IMR-90 (cell line): ENCODE data around the gene CMTM8. TPM values are rescaled to one million over a fixed set of nuclear protein-coding genes. Genes with fewer than 3 reads are reported as not detected.

Experiments
- ATAC-seq: fragments of 200-7000 bp; cut with Tn5 transposase; 2 replicates; pipeline ENCODE4 v1.9.1; 2020; ENCODE audit warnings: low read depth, mild to moderate bottlenecking, moderate library complexity
- BruUV-seq: library from RNA; stranded (reverse); fragments of 400-500 nt; replicated peaks from 2 replicates; lab custom pipeline; 2021; lab: Mats Ljungman, UMichigan
- CTCF ChIA-PET: fragments of 300-600 bp; formaldehyde crosslinking; extraction: SDS; loops from one replicate; lab custom pipeline; 2021; ENCODE audit warnings: antibody characterized with exemption; lab: Yijun Ruan, JAX
- POLR2A ChIA-PET: fragments of 300-600 bp; sonication (Branson Sonifier 250); formaldehyde crosslinking; loops from one replicate; lab custom pipeline; 2022; ENCODE audit warnings: antibody characterized with exemption; ENCODE audit not compliant: unreplicated experiment; lab: Charles Lee
- DNase-seq: peaks from one replicate; pipeline ENCODE4 v3.0.0; 2013
- H2AFZ ChIP-seq: replicated peaks from 2 replicates; pipeline ENCODE3; 2013; ENCODE audit warnings: low read length, mild to moderate bottlenecking; ENCODE audit not compliant: poor library complexity
- H2AK5ac ChIP-seq: 2 replicates; pipeline ENCODE4 v1.6.1; 2013; ENCODE audit warnings: low read depth, low read length, inconsistent platforms
- H2AK9ac ChIP-seq: replicated peaks from 2 replicates; pipeline ENCODE3; 2013; ENCODE audit warnings: mild to moderate bottlenecking, low read depth, low read length, moderate library complexity; ENCODE audit not compliant: poor library complexity
- H2BK120ac ChIP-seq: 2 replicates; pipeline ENCODE4 v1.6.1; 2013; ENCODE audit warnings: low read depth, low read length, inconsistent platforms
- H2BK15ac ChIP-seq: 3 replicates; pipeline ENCODE4 v1.6.1; 2013; ENCODE audit warnings: low read depth, low read length, inconsistent platforms
- H2BK20ac ChIP-seq: 2 replicates; pipeline ENCODE4 v1.6.1; 2013; ENCODE audit warnings: low read depth, mild to moderate bottlenecking, inconsistent platforms, low read length, moderate library complexity
- H2BK5ac ChIP-seq: 2 replicates; pipeline ENCODE4 v1.6.1; 2013; ENCODE audit warnings: mild to moderate bottlenecking, low read depth, low read length, inconsistent platforms; ENCODE audit not compliant: poor library complexity, severe bottlenecking
- H3K14ac ChIP-seq: replicated peaks from 2 replicates; pipeline ENCODE4 v1.6.1; 2013; ENCODE audit warnings: low read depth, low read length, inconsistent platforms
- H3K18ac ChIP-seq: 2 replicates; pipeline ENCODE4 v1.6.1; 2013; ENCODE audit warnings: low read depth, low read length, control low read depth
- H3K23ac ChIP-seq: 2 replicates; pipeline ENCODE4 v1.6.1; 2013; ENCODE audit warnings: low read depth, low read length, inconsistent platforms
- H3K27ac ChIP-seq: 2 replicates; pipeline ENCODE4 v1.5.1; 2013; ENCODE audit warnings: mild to moderate bottlenecking, control low read depth, low read length; ENCODE audit not compliant: insufficient read depth
- H3K27me3 ChIP-seq: 2 replicates; pipeline ENCODE4 v1.6.1; 2013; ENCODE audit warnings: low read length; ENCODE audit not compliant: control insufficient read depth, insufficient read depth
- H3K36me3 ChIP-seq: 2 replicates; pipeline ENCODE4 v1.6.1; 2013; ENCODE audit warnings: low read length, mixed read lengths; ENCODE audit not compliant: control insufficient read depth, insufficient read depth
- H3K4ac ChIP-seq: 2 replicates; pipeline ENCODE4 v1.6.1; 2013; ENCODE audit warnings: low read depth, low read length, inconsistent platforms
- H3K4me1 ChIP-seq: 2 replicates; pipeline ENCODE4 v1.6.1; 2013; ENCODE audit warnings: low read length, mixed read lengths; ENCODE audit not compliant: control insufficient read depth, insufficient read depth
- H3K4me2 ChIP-seq: 2 replicates; pipeline ENCODE4 v1.6.1; 2013; ENCODE audit warnings: low read depth, mild to moderate bottlenecking, control low read depth, low read length, moderate library complexity
- H3K4me3 ChIP-seq: 2 replicates; pipeline ENCODE4 v1.5.1; 2013; ENCODE audit warnings: low read depth, mild to moderate bottlenecking, control low read depth, low read length, moderate library complexity; ENCODE audit not compliant: insufficient read depth
- H3K56ac ChIP-seq: 2 replicates; pipeline ENCODE4 v1.6.1; 2013; ENCODE audit warnings: low read length, inconsistent platforms; ENCODE audit not compliant: insufficient read depth; ENCODE audit errors: extremely low read depth
- H3K79me1 ChIP-seq, 2 experiments: 2 replicates each; pipeline ENCODE4 v1.6.1; 2013; ENCODE audit warnings: low read length in 2 of 2, inconsistent platforms in 1 of 2, low read depth in 1 of 2
- H3K9ac ChIP-seq: 2 replicates; pipeline ENCODE4 v1.6.1; 2013; ENCODE audit warnings: low read depth, low read length, control low read depth
- H3K9me1 ChIP-seq: 2 replicates; pipeline ENCODE4 v1.6.1; 2013; ENCODE audit warnings: low read length, inconsistent platforms; ENCODE audit not compliant: insufficient read depth
- H3K9me3 ChIP-seq: 2 replicates; pipeline ENCODE4 v1.6.1; 2013; ENCODE audit warnings: low read length; ENCODE audit not compliant: control insufficient read depth, insufficient read depth
- H4K20me1 ChIP-seq: 2 replicates; pipeline ENCODE4 v1.6.1; 2013; ENCODE audit warnings: low read length, inconsistent platforms; ENCODE audit not compliant: insufficient read depth
- H4K5ac ChIP-seq: 2 replicates; pipeline ENCODE4 v1.6.1; 2013; ENCODE audit warnings: mild to moderate bottlenecking, low read depth, low read length, control low read depth
- H4K8ac ChIP-seq, 2 experiments: 2 replicates each; pipeline ENCODE4 v1.6.1; 2013; ENCODE audit warnings: low read depth in 2 of 2, low read length in 2 of 2, control low read depth in 1 of 2, inconsistent platforms in 1 of 2
- H4K91ac ChIP-seq: 2 replicates; pipeline ENCODE4 v1.6.1; 2013; ENCODE audit warnings: low read depth, low read length, inconsistent platforms; ENCODE audit not compliant: insufficient read depth
- BHLHE40 ChIP-seq: fragments of 150-350 bp; IDR thresholded peaks from 2 replicates; pipeline ENCODE4 v1.6.1; 2016; ENCODE audit warnings: mild to moderate bottlenecking, low read depth, low read length
- CEBPB ChIP-seq: IDR thresholded peaks from 2 replicates; pipeline ENCODE4 v1.6.1; 2012; ENCODE audit warnings: low read depth, low read length, improper control_type of control experiment
- CHD1 ChIP-seq: IDR thresholded peaks from 2 replicates; pipeline ENCODE4 v1.6.1; 2012; ENCODE audit warnings: low read depth, low read length, improper control_type of control experiment
- FOS ChIP-seq: fragments of 150-350 bp; IDR thresholded peaks from 2 replicates; pipeline ENCODE4 v1.6.1; 2016; ENCODE audit warnings: low read depth, low read length
- MAFK ChIP-seq: IDR thresholded peaks from 2 replicates; pipeline ENCODE4 v1.6.1; 2012; ENCODE audit warnings: low read depth, low read length, improper control_type of control experiment
- MAZ ChIP-seq: IDR thresholded peaks from 2 replicates; pipeline ENCODE4 v1.6.1; 2012; ENCODE audit warnings: low read depth, mild to moderate bottlenecking, low read length, improper control_type of control experiment, moderate library complexity, borderline replicate concordance
- MXI1 ChIP-seq: IDR thresholded peaks from 2 replicates; pipeline ENCODE4 v1.6.1; 2012; ENCODE audit warnings: low read depth, mild to moderate bottlenecking, low read length, moderate library complexity, borderline replicate concordance
- NFE2L2 ChIP-seq: fragments of 150-350 bp; IDR thresholded peaks from 2 replicates; pipeline ENCODE4 v1.6.1; 2016; ENCODE audit warnings: low read depth, mild to moderate bottlenecking, low read length
- POLR2A ChIP-seq: IDR thresholded peaks from 2 replicates; pipeline ENCODE4 v1.6.1; 2012; ENCODE audit warnings: mild to moderate bottlenecking, low read depth, low read length
- RAD21 ChIP-seq: IDR thresholded peaks from 2 replicates; pipeline ENCODE4 v1.6.1; 2012; ENCODE audit warnings: low read length, improper control_type of control experiment
- RCOR1 ChIP-seq: IDR thresholded peaks from 2 replicates; pipeline ENCODE4 v1.6.1; 2012; ENCODE audit warnings: mild to moderate bottlenecking, low read length, improper control_type of control experiment; ENCODE audit not compliant: insufficient replicate concordance
- RFX5 ChIP-seq: IDR thresholded peaks from 2 replicates; pipeline ENCODE4 v1.8.0; 2012; ENCODE audit warnings: low read depth, mild to moderate bottlenecking, low read length, moderate library complexity
- SMC3 ChIP-seq: fragments of 150-350 bp; IDR thresholded peaks from 2 replicates; pipeline ENCODE4 v1.6.1; 2016; ENCODE audit warnings: low read depth, mild to moderate bottlenecking, antibody characterized with exemption, low read length, moderate library complexity
- USF2 ChIP-seq: fragments of 150-350 bp; IDR thresholded peaks from 2 replicates; pipeline ENCODE4 v1.6.1; 2017; ENCODE audit warnings: mild to moderate bottlenecking, antibody characterized with exemption, low read length, low read depth
- WGBS, 2 experiments: methylation state at CpG; one replicate each; pipeline versions ENCODE4 v1.1.5 to v1.1.7; 2013; ENCODE audit warnings: missing lambda C conversion rate in 2 of 2; ENCODE audit not compliant: insufficient read length in 1 of 2; ENCODE audit errors: extremely low coverage in 2 of 2; 5-methylcytosine and 5-hydroxymethylcytosine counted together
- dilution Hi-C: fragments of 300-500 bp; cut with HindIII; formaldehyde crosslinking; loops from one replicate; pipeline ENCODE4 v1.14.3; 2018; ENCODE audit warnings: low sequenced_read_pairs; ENCODE audit not compliant: unreplicated experiment
- in situ Hi-C: fragments of 300-500 bp; cut with MboI; formaldehyde crosslinking; loops from 3 replicates; pipeline ENCODE4 v1.14.3; 2019; ENCODE audit warnings: low sequenced_read_pairs, inconsistent platforms, mixed read lengths
- intact Hi-C: fragments of 100-400 bp; cut with micrococcal nuclease; formaldehyde crosslinking; loops from 2 replicates; pipeline ENCODE4 v1.10.0; 2022
- polyA plus RNA-seq, 3 experiments: library from polyadenylated mRNA; depleted of rRNA; stranded (reverse); fragments of >200 nt; gene quantifications; 2 replicates each; pipeline ENCODE4 v1.2.3, GENCODE V29; 2012; ENCODE audit warnings: low replicate concordance in 1 of 3
- total RNA-seq: library from RNA; depleted of rRNA; stranded (reverse); fragments of >200 nt; gene quantifications from 2 replicates; pipeline ENCODE4 v1.2.3, GENCODE V29; 2012
- TF ChIP-seq, protein P1 (sequence below): fragments of 150-350 bp; IDR thresholded peaks from 2 replicates; pipeline ENCODE4 v1.6.1; 2016; ENCODE audit warnings: low read depth, mild to moderate bottlenecking, low read length, moderate library complexity, borderline replicate concordance
- TF ChIP-seq, protein P2 (sequence below): conservative IDR thresholded peaks from 2 replicates; pipeline ENCODE4 v1.5.1; 2012; ENCODE audit warnings: mild to moderate bottlenecking, low read depth, low read length, improper control_type of control experiment

The CMTM8 gene
- total and polyA plus RNA-seq, 2 of the 4 experiments (the other 2 are of a cell fraction), result 0.15 TPM; not detected in 1

GRCh38 chr3:32360493-32360827 is 122.0 kb downstream of the CMTM8 start:
- Histone ChIP-seq H2AFZ (no peak overlapping the region), H2BK15ac (no peak overlapping the region), H4K91ac (no peak overlapping the region), H3K9ac (no peak overlapping the region), H3K4me2 (no peak overlapping the region), H3K4me3 (no peak overlapping the region), H2BK120ac (no peak overlapping the region), H4K8ac (no peak overlapping the region), H3K4me1 (no peaks in the 10 kb centered on the region), H3K79me1 (no peaks in the 10 kb centered on the region), H3K56ac (no peak overlapping the region), H3K23ac (no peak overlapping the region), H2BK20ac (no peak overlapping the region), H3K4ac (no peak overlapping the region), H3K18ac (no peak overlapping the region), H3K27me3 (peaks cover 33% of the 10 kb centered on the region), H3K27ac (no peak overlapping the region), H3K36me3 (no peaks in the 10 kb centered on the region), H2AK9ac (no peak overlapping the region), H4K20me1 (no peaks in the 10 kb centered on the region), H3K9me1 (no peaks in the 10 kb centered on the region), H3K9me3 (no peaks in the 10 kb centered on the region; the same call in 1 of the 2 replicates), H3K14ac (no peak overlapping the region), H4K5ac (no peak overlapping the region), H2AK5ac (no peak overlapping the region), H2BK5ac (no peak overlapping the region)
- dilution Hi-C loops (no loop called here), intact Hi-C loops (no loop called here), in situ Hi-C loops (no loop called here)
- no TSS peak for BruUV-seq
- no peak for ATAC-seq
- TF ChIP-seq MAZ (no peak), RCOR1 (no peak), SMC3 (no peak), POLR2A (no peak), RAD21 (no peak), CEBPB (no peak), USF2 (no peak), FOS (no peak), MXI1 (no peak), CHD1 (no peak), BHLHE40 (no peak), RFX5 (no peak), MAFK (no peak), NFE2L2 (no peak)
- TF ChIP-seq, protein P1, sequence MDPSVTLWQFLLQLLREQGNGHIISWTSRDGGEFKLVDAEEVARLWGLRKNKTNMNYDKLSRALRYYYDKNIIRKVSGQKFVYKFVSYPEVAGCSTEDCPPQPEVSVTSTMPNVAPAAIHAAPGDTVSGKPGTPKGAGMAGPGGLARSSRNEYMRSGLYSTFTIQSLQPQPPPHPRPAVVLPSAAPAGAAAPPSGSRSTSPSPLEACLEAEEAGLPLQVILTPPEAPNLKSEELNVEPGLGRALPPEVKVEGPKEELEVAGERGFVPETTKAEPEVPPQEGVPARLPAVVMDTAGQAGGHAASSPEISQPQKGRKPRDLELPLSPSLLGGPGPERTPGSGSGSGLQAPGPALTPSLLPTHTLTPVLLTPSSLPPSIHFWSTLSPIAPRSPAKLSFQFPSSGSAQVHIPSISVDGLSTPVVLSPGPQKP, result no peak
- TF ChIP-seq, protein P2, sequence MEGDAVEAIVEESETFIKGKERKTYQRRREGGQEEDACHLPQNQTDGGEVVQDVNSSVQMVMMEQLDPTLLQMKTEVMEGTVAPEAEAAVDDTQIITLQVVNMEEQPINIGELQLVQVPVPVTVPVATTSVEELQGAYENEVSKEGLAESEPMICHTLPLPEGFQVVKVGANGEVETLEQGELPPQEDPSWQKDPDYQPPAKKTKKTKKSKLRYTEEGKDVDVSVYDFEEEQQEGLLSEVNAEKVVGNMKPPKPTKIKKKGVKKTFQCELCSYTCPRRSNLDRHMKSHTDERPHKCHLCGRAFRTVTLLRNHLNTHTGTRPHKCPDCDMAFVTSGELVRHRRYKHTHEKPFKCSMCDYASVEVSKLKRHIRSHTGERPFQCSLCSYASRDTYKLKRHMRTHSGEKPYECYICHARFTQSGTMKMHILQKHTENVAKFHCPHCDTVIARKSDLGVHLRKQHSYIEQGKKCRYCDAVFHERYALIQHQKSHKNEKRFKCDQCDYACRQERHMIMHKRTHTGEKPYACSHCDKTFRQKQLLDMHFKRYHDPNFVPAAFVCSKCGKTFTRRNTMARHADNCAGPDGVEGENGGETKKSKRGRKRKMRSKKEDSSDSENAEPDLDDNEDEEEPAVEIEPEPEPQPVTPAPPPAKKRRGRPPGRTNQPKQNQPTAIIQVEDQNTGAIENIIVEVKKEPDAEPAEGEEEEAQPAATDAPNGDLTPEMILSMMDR, result no peak
- ChIA-PET CTCF (no interaction called here), POLR2A (no interaction called here)
- WGBS, 2 experiments, result no CpG with 5 or more reads among the region's 4 CpGs
- no peak for DNase-seq
